NCI-H1105 treated with DMSO at 0.1 percent for 48 hours (cell line): ENCODE measurements around the gene OSGEPL1.
A peak's percentile ranks its signal among the peaks of the same experiment; 100 is the strongest.
"Not testable (repeated sequence)": the region's sequence is repeated elsewhere in the genome, so short reads cannot be mapped to it uniquely, and the experiment has no call there.

Experiments used
- DNase-seq: peaks from one replicate; lab custom pipeline; 2025; lab: John Stamatoyannopoulos, UW

The OSGEPL1 gene, protein sequence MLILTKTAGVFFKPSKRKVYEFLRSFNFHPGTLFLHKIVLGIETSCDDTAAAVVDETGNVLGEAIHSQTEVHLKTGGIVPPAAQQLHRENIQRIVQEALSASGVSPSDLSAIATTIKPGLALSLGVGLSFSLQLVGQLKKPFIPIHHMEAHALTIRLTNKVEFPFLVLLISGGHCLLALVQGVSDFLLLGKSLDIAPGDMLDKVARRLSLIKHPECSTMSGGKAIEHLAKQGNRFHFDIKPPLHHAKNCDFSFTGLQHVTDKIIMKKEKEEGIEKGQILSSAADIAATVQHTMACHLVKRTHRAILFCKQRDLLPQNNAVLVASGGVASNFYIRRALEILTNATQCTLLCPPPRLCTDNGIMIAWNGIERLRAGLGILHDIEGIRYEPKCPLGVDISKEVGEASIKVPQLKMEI

DNA sequence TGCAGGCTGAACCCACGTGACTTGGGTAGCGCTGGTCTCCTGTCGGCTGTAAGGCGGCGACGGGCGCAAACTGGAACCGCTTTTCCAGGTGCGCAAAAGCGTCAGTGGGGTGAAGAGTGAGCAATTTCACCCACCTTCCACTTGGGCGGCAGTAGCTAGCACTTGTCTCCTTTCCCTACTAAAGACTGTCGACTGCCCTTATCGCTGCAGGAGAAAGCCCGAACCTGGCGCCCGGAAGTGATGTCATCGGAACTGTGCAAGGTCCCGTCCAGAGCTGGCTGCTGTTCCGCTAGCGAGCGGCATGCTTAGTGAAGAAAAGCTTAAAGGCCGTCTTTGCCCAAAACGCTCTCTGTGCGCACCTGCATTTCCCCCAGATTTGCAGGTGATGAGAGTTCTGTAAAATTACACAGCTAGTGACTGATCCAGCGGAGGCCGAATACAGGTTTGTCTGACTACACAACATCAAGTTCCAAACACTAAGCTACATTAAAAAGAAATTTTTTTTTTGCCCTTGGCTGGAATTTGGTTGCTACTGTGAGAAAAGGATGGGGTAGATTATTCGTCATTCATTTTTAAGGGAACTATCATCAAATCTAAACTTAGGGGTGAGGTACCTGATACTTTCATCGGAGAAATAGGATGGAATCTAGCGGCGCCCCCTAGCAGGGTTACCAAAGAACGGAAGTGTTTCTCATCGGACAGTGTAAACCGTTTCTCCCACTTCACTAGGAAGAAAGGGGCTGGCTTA lies at the start of gene OSGEPL1:
OSGEPL1 (minus strand) TSS at position 242 of the 748 bp plus-strand sequence. CDS start 1,152 bp downstream, outside the sequence.
- DNase-seq, result peak; percentile 92

DNA sequence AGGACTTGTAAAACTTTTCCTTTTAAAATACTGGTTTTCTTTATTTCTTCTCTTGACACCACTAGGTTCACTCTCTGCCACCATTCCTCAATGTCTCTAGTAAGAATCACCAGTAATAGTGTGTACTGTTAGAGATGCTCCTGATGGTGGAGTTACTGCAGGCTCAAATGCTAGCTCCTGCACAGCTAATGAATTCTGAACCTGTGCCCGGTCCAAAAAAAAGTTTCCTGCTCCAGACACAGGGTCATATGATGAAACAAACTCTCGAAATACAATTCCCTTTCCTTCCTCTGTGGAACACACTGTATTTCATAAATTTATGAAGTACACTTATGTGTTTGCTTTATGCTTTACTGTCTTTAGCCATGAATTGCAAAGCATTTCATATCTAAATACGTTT lies 40.8 kb upstream of the OSGEPL1 start:
- DNase-seq, result no peak

DNA sequence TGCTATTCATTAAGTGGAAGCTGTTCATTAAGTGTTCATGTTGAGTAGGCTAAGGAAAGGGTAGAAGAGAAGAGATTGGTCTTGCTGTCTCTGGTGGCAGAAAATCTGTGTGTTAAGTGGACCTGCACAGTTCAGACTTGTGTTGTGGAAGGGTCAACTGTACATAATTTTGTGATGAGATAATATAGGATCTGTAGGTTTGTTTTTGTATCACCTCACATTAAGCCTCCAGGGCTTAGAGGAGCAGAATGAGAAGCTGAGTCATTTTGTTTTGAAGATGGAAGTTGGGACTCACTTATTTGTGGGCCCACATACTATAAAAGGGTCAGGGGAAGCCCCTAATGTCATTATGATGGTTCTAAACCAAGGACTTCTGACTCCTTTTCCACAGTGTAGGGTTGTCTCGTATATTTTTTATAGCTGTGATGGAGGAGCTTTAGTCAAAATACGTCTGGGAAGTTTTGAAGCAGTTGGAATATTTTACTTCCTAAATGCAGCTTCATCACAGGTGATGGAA lies 39.9 kb upstream of the OSGEPL1 start:
- DNase-seq, result no peak

DNA sequence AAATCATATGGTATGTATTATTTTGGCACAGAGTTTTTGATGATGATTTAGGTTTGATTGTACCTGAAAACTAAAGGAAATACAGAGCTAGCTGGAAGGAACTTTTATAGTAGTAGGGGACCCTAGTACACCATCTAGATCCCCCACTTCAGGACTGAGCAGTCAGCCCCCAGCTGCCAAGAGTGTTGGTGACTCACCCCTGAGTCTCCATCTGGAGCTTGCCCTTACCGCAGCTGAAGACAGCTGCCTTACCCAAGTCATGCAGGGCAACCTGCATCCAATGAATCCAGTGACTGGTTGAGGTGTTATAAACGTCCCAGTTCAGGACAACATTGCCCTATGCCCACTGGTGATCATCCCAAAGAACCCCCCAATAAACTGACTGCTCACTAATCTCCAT lies 36.9 kb upstream of the OSGEPL1 start:
- DNase-seq, result no peak

DNA sequence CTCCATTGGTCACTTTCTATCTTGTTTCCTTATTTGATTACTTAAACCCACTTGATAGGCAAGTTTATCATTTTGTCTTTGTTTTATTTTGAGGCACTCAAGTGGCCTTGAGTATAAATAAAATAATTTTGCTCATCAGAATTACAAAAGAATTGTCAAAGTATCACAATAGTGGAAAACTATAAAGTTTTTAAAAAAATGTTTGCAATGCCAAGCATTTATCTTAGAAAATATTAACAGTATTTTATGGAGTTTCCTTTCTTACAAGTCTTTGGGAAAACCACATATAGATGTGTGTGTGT lies 36.4 kb upstream of the OSGEPL1 start:
- DNase-seq, result no peak

DNA sequence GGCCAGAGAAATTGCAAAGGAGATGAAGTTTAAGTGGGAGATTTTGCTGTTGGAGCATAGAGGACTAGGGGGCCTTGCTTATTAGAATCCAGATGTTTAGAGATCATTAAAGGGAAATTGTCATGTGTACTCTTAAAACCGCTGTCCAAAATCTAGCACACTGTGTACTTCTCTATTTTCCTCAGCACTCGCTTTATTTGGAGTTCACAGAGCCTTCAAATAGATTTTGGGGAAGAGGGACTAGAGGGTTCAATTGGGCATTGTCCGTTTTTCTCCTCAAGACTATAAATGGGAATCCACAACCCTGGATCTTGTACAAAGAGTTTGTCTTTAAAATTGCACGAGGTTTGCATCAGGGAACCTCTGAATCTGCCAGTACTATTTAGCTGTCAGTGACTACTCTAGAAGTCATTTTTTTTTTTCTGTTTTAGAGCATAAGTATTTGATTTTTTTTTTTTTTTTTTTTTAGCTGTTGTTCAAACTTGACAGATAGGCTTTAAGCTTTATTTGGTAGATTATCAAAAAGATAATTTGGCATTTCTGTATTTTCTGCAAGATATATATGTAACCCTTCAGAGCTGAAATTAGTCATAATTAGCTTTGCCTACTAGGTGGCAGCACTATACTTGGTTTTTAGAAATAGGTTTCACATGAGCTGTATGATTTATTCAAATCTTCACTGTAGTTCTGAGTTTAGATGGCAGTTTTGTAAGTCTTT lies 35.9 kb upstream of the OSGEPL1 start:
- DNase-seq, result peak; percentile 50

DNA sequence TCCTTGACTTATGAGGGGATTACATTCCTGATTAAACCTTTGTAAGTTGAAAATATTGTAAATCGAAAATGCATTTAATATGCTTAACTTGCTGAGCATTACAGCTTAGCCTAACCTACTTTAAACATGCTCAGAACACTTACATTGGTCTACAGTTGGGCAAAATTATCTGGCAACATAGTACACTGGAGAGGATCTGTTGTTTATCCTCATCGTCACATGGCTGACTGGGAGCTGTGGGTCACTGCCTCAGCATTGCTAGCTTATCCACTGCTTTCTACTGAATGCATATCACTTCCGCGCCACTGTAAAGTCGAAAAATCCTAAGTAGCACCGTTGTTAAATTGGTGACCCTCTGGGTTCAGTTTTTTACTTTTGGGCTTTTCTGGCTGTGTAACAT lies 35.3 kb upstream of the OSGEPL1 start:
- DNase-seq, result no peak

DNA sequence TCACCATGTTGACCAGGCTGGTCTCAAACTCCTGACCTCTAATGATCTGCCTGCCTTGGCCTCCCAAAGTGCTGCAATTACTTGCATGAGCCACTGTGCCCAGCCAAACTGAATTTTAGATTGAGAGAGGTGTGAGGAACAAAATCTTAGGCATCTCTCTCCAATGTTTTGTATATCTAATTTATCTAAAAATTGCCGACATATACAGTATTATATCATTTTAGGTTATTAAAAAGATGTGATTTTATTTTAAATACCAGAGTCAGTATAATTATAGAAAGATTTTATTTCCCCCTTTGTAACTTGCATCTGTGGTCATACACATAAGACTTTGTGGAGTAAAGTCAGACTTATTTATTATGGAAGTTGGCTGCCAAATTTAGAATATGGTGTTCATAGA lies 31.7 kb upstream of the OSGEPL1 start:
- no peak for DNase-seq

DNA sequence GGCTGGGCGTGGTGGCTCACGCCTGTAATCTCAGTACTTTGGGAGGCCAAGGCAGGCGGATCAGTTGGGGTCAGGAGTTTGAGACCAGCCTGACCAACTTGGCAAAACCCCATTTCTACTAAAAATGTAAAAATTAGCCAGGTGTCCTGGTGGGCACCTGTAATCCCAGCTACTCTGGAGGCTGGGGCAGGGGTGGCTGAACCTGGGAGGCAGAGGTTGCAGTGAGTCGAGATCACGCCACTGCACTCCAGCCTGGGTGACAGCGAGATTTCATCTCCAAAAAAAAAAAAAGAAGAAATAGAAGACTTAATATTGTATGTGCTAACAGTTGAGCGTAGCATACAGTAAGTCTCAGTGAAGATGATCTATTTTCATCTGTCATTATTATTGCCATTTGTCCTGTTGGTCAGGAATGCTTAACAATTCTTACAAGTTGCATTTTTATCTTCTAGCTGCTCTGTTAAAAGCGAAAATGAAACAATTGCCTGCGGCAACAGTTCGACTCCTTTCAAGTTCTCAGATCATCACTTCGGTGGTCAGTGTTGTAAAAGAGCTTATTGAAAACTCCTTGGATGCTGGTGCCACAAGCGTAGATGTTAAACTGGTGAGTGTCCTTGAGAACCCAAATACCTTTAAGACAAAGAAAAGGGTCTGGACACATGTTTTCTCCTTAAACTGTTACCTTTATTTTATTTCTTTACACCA lies 28.9 kb upstream of the OSGEPL1 start:
- DNase-seq, result no peak

DNA sequence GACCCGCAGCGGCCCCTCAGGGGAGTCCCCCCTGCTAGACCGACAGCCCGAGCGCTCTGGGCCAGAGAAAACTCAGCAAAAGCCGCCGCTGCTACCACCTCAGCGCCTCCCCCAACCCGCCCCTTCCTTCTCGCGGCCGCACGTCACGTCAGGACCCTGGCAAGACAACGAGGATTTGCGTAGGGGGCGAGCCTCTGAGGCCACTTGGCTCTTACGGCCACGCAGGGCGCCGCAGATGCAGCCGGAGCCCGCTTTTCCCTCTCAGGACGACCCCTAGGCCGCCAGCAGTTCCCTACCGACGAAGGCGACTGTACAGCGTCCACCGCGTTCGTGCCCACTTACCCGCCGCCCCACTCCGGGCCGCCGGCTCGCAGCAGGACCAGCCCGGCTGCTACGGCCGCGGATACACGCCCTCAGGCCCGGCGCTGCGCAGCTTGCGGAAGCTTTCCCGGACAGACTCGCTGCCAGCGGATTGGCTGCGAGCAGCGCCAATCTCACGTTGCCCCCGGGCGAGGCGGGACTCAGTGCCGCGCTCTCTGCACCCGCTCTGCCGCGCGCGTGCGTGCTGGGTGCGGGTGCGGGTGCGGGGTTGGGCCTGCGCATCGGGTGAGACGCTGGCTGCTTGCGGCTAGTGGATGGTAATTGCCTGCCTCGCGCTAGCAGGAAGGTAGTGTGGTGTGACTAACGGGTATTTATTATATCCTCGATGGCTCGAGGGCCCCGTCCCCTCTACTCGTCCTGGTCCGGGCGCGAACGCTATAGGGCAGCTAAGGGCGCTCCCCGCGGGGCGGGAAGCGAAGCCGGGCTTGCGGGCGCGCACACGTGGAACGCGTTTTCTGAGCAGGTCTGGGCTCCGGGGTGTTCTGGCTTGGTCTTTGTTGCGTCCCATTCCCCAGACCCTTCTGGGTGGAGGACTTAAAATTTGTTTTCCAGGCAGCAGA lies 21.6 kb upstream of the OSGEPL1 start, which contains the start of the genes ORMDL1 and PMS1:
ORMDL1 (minus strand) TSS at position 413 of the 941 bp plus-strand sequence. CDS start 1,744 bp downstream, outside the sequence.
PMS1 (plus strand) TSS at position 524 of the 941 bp plus-strand sequence. CDS start 7,360 bp downstream, outside the sequence.
- DNase-seq, result peak; percentile 89

DNA sequence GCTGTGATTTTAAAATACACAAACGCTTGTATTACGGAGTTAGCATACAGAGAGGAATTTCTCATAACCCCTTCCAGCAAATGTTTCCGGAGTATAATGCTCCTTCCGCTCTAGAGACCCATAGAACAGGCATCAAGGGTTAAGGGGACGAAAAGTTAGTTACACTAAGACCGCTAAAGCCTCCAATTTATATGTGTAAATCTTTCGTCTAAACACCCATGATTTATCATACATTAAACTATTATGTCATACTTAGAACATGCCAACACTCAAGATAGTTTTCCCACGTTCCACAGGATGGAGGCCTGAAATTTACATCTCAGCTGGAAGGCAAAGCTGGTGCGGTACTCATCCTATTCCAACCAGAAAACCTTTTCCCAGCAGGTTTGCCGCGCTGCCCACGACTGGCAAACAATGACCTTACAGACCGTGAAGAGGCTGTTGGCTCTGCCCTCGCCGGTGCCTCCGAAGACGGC lies 20.9 kb upstream of the OSGEPL1 start:
- DNase-seq, result peak; percentile 42

DNA sequence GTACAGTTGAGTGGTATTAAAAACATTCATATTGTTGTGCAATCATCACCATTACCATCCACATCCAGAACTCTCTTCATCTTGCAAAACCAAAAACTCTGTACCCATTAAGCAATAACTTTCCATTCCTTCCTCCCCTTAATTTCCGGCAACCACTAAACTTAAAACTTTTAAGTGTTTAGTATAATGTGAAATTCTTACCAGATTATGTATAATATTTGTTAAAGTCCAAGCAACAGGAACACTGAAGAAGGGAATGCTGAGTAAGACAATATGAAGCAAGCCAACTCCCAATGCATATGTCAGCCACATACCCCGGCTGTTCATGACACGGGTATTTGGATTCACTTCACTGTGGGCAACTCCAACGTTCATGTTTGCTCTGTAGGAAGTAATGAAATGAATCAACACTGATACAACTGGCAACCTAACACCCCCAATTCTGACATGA lies 19.7 kb upstream of the OSGEPL1 start:
- DNase-seq, result no peak

DNA sequence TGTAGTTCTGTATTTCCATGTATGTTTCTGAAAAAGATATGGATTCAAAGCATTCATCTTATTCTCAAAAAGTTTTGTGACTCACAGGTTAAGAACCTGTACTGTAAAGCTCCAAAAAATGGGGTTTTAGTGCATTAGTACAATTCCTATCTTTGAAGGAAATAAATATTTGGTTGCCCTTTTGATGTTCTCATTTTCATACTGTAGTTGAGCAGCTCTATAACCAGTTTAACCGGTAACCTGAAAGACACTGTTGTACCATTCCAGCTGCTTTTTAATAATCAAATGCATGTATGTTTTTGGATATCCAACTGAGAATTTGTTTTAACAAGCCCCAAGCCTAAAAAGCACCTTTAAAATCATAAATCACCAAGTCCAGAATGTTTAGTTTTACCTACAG lies 9.6 kb upstream of the OSGEPL1 start:
- no peak for DNase-seq

DNA sequence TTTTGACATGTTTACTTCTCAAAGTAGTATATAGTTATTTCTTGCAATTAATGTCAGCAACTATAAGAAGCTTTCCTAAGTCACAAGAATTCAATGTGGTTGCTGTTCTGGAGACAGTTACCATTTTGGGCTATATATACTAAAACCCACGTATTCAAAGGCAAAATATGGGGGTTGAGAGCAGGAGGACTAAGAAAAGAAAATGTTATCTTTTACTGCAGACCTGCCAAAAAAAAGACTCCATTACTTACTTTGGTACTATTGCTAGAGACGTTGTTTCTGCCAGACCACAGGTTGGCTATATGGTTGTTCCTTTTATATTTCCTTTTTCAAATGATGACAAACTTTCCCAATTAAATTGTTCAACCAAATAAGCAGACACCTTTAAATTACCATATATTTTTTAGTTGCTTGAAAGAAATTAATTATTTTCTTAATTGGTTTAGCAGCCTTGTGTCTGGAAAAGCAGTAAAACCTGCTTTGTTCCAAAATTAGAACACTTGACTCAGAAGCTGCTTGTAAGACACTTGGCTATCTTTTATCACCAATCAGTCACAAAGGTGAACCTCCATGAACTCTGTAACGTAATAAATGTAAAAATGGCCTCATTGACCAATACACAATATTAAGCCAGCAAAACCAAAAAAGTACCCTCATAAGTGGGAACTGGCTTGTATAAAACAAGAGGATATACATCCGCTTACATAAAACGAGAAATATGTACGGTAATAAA lies 8.2 kb upstream of the OSGEPL1 start:
- DNase-seq, result no peak

DNA sequence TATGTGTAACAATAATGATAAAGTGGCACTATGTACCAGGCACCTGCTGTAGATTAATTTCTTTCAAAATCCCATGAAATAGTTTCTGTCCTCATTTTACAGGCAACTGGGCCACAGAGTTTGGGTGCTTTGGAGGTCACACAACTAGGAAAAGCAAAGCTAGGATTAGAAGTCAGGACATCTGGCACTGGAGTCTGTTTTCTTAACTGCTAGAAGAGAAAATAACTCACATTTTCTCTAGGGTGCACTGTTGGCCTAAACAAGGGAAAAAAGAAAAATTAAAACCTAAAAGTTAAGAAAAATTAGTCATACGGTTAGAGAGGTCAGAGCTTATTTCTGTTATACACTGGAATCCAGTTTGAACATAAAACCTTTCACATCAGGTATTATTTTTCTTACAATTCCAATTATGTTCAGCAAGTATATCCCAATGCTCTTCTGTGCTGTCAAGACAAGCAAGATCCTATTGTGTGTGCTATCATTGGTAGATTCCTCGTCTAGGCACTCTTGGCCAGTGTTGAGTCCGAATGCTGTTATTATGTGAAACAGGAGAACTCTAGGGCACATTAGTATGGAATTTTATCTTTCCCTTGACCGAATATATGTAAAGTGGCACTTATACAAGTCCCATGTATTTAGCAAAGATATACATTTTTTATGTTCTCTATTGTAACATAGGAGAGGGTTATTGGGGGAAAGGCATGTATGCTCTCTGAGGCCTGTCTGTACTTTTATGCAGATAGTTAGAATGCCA lies 1.5 kb upstream of the OSGEPL1 start:
- DNase-seq, result no peak

DNA sequence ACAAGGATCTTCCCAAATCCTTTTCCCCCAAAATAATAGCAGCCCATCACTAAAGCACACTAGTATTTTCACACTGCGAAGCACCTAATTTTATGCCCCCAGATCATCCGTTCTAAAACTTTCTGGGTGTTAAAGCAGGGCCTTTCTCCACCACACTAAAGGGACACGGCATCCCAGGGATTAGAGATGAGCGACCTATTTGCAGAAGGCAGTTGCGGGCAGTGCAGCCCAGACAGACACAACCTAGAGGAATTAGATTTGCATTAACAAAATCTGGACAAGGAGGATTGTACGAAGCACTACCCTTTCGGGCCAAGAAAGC lies 402 bp downstream of the OSGEPL1 start:
- no peak for DNase-seq

DNA sequence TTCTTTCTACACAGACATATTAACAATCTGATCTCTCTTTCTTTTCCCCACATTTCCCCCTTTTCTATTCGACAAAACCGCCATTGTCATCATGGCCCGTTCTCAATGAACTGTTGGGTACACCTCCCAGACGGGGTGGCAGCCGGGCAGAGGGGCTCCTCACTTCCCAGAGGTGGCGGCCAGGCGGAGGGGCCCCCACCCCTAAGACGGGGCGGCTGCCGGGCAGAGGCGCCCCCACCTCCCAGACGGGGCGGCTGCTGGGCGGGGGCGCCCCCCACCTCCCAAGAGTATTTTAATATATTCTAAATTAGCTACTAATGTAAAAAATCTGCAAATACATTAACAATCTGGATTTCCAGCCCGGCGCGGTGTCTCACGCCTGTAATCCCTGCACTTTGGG lies 2.4 kb downstream of the OSGEPL1 start:
- DNase-seq, result not testable (repeated sequence)

DNA sequence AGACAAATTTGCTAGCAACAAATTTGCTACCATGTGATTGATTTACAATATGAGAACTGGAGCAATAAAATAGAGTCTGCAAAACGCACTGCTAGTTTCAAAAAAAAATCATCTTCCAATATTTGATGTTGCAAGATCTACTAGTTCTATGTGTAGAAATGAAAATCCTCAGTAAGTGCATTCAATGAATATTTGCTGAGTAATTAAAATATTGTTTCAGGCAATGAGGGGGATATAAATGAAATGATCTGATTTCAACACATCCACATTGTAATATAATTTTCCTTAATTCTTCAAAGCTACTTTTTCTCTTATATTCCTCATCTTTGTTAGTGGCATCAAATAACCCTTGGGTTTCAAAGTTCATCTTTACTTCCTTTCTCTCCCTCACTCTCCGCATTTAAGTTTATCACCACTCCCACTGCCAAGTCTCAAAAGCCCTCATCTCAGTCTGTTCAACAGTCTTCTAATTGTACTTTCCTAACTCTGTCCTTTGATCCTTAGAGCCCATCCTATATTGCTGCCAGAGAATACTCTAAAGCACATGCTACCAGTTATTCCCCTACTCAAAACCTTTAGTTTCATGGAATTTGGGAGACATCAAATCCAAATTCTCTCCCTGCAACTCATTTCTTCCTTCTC lies 6.2 kb downstream of the OSGEPL1 start:
- no peak for DNase-seq
